Activated CD4-positive, alpha-beta T cell treated with anti-CD3 and anti-CD28 coated beads, Interleukin-2, amount 50 U/mL, for 1 hour (primary cell): Measurements from ENCODE around the gene PKD1L1.

Experiments
- DNase-seq: peaks from one replicate; pipeline ENCODE4 v3.0.0-alpha.2; 2020

Gene PKD1L1

GRCh38 chr7:47725031-47725780 lies 223.1 kb downstream of the PKD1L1 start:
- DNase-seq: no peak
